Measurements from ENCODE around the gene TRIM52.

DNA sequence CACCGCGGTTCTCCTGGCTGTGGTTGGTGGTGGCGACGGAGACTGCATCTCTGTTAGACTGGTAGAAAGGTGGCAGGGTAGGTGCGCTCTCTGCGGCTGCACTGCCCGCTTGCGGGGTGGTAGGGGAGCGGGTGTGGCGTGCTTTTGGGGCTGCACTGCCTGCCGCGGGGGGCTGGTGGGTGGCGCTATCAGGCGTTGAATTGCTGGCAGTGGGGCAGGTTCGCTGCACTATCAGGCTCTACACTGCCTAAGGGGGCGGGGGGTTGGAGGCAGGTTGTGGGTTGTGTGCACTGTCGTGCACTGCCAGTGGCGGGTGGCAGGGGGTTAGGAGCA, 21.0 kb upstream of the TRIM52 start:
- no peak for TF ChIP-seq MED1 (CRISPR knock-in tag; IDR thresholded peaks at IDR 0.05)
- TF ChIP-seq CTCF (CRISPR knock-in tag; IDR thresholded peaks at IDR 0.05) = no peak
- no peak for TF ChIP-seq BRD4 (CRISPR knock-in tag; IDR thresholded peaks at IDR 0.05)
- TF ChIP-seq, protein P1, sequence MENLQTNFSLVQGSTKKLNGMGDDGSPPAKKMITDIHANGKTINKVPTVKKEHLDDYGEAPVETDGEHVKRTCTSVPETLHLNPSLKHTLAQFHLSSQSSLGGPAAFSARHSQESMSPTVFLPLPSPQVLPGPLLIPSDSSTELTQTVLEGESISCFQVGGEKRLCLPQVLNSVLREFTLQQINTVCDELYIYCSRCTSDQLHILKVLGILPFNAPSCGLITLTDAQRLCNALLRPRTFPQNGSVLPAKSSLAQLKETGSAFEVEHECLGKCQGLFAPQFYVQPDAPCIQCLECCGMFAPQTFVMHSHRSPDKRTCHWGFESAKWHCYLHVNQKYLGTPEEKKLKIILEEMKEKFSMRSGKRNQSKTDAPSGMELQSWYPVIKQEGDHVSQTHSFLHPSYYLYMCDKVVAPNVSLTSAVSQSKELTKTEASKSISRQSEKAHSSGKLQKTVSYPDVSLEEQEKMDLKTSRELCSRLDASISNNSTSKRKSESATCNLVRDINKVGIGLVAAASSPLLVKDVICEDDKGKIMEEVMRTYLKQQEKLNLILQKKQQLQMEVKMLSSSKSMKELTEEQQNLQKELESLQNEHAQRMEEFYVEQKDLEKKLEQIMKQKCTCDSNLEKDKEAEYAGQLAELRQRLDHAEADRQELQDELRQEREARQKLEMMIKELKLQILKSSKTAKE (CRISPR knock-in tag; IDR thresholded peaks at IDR 0.05; ENCODE audit: borderline replicate concordance) = no peak
- TF ChIP-seq MAZ (IDR thresholded peaks at IDR 0.05; ENCODE audit: borderline replicate concordance, low read depth, low read length) = no peak
- no peak for TF ChIP-seq MAZ (CRISPR knock-in tag; IDR thresholded peaks at IDR 0.05; ENCODE audit: low read depth)
- TF ChIP-seq ARHGAP35 (CRISPR knock-in tag; IDR thresholded peaks at IDR 0.05; ENCODE audit: borderline replicate concordance) = no peak
- no peak for TF ChIP-seq ZNF274 (CRISPR knock-in tag; IDR thresholded peaks at IDR 0.05)
- no peak for TF ChIP-seq FOXA1 (IDR thresholded peaks at IDR 0.05)
- TF ChIP-seq FOXA1 (CRISPR knock-in tag; IDR thresholded peaks at IDR 0.05) = no peak
- TF ChIP-seq CCAR2 (optimal IDR thresholded peaks at IDR 0.05; ENCODE audit: low read depth, low read length) = no peak
- no peak for TF ChIP-seq PHF20 (CRISPR knock-in tag; IDR thresholded peaks at IDR 0.05)
- TF ChIP-seq PPARG (CRISPR knock-in tag; conservative IDR thresholded peaks at IDR 0.05) = no peak
- TF ChIP-seq ZNF660 (CRISPR knock-in tag; IDR thresholded peaks at IDR 0.05; ENCODE audit: borderline replicate concordance, low read depth) = no peak
- TF ChIP-seq ZNF891 (CRISPR knock-in tag; IDR thresholded peaks at IDR 0.05) = no peak

Measured in HepG2 (cell line).